GM12892 (cell line): ENCODE data around the gene ASIC4.

ENCODE experiments used
- DNase-seq: peaks from one replicate; pipeline ENCODE4 v3.0.0; 2011; ENCODE audit not compliant: insufficient read length
- FAIRE-seq: peaks from 2 replicates; lab custom pipeline; 2011; peaks lifted over from hg19 to GRCh38; lab: Jason Lieb, UNC
- POLR2A ChIP-seq: IDR thresholded peaks from 2 replicates; pipeline ENCODE4 v1.6.1; 2011; ENCODE audit warnings: low read depth, low read length, control low read depth
- POLR2AphosphoS5 ChIP-seq: IDR thresholded peaks from 2 replicates; pipeline ENCODE4 v1.6.1; 2011; ENCODE audit warnings: low read depth, low read length, control low read depth
- TAF1 ChIP-seq: IDR thresholded peaks from 2 replicates; pipeline ENCODE4 v1.6.1; 2011; ENCODE audit warnings: low read depth, mild to moderate bottlenecking, control low read depth, low read length, borderline replicate concordance

The ASIC4 gene

DNA sequence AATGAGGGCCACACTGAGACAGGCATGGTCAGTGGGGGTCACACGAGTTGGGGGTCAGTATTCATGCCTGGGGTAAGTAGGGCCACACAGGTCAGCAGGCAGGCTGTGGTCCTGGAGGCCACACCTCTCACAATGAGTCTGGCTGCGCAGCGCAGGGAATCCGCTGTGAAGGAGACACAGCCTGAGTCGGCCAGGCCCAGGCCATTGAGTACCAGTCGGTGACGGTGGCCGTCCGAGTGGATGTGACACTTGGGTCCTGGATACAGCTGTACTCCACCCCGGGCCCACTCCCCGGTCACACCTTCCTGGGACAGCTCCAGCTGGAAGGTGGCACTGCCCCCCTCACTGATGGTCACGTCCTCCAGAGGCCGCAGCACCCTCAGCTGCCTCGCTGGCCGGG, 40.1 kb downstream of the ASIC4 start:
- TF ChIP-seq POLR2AphosphoS5 (no peak), POLR2A (no peak), TAF1 (no peak)
- DNase-seq = no peak
- FAIRE-seq = no peak

DNA sequence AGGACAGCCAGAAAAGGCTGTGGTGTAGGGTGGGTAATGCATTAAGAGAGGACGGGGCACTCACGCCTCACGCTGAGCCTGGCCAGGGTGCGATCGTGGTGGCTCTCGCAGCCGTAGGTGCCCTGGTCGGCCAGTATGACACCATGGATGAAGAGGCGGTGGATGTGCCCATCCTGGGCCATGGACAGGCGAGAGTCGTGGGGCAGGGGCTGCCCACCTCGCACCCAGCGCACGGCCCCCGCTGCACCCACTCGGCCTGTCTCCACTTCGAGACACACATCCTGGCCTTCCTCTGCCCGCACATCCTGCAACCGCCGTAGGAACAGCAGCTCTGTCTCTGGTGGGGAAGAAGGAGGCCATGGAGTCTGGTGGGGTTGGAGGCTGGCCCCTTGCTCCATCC, 41.7 kb downstream of the ASIC4 start:
- no peak for DNase-seq
- TF ChIP-seq POLR2AphosphoS5 (no peak), TAF1 (no peak), POLR2A (no peak)
- no peak for FAIRE-seq

DNA sequence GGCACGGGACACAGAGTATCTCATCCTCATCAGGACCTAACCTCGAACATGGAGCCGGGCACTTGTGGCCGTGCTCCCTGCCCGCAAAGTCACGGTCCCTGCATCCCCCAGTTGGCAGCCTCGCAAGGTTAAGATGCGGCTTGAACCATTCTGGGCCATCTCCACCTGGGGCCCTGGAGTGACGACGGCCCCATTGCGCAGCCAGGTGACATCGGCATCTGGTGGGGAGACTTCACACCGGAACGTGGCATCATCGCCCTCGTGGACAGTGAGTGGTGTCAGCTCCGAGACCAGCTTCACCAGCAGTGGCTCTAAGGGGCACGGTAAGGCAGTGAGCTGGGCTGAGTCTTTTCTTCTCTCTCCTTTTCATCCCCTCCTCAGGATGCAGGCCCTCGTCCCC, 42.1 kb downstream of the ASIC4 start:
- no peak for FAIRE-seq

DNA sequence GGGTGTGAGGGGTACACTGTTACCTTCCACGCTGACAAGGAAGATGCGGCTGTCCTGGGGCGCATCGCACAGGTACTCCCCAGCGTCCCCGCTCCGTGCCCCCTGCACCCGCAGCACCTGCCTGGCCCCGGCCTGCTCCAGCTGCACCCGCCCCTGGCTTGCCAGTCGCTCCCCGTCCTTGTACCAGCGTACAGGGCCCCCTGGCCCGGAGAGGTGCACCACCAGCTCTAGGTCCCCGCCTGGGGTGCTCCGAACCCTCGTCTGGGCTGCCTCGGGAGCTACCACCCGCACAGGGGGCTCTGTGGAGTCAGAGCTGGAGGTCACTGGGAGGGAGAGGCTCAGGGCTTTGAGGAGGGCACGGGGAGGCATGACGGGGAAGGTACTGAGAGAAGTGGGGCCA, 43.0 kb downstream of the ASIC4 start:
- DNase-seq (no peak), FAIRE-seq (no peak)
- no peak for TF ChIP-seq POLR2AphosphoS5
- no peak for TF ChIP-seq TAF1
- TF ChIP-seq POLR2A = no peak

More for the DNA sequence above, 42.1 kb downstream of the ASIC4 start:
- no peak for DNase-seq
- TF ChIP-seq POLR2AphosphoS5 (no peak), POLR2A (no peak), TAF1 (no peak)

DNA sequence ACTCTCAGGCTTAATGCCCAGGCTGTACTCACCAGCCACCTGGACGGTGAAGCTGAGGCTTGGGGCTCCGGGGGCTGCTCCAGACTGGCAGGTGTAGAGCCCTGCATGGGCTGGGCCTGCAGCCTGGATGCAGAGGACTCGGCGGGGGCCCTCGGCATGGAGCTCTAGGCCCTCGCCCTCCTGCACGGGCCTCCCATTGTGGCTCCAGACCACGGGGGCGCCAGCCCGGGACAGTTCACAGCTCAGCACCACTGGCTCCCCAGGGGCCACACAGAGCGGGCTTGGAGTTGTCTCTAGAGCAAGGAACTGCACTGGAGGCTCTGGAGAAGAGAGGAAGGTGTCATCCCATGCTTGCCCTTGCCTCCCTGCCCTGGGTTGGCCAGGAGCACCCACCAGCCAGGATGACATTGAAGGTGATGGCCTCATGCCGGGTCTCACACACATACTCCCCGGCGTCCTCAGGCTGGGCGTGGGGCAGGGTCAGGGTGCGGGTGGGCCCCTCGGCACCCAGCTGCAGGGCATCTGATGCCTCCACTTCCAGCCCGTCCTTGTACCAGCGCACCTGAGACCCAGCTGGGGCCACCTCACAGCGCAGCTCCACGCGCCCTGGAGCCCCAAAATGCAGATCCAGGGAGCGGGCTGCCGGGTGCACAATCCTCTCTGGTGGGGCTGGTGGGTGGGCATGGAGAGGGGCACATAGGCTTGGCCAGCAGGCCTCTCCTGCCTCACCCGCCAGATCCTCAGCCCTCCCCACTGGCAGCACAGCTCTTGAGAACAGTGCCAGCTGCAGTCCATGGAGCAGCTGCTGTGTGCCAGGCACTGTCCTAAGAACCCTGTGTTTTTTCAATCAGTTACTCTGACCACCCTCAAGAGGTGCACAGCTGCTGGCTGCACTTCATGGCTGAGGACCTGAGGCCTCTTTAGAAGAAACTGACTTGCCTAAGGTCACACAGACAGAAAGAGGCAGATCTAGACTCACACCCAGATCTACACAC, 43.8 kb downstream of the ASIC4 start:
- DNase-seq = no peak
- TF ChIP-seq POLR2A (no peak), POLR2AphosphoS5 (no peak), TAF1 (no peak)

DNA sequence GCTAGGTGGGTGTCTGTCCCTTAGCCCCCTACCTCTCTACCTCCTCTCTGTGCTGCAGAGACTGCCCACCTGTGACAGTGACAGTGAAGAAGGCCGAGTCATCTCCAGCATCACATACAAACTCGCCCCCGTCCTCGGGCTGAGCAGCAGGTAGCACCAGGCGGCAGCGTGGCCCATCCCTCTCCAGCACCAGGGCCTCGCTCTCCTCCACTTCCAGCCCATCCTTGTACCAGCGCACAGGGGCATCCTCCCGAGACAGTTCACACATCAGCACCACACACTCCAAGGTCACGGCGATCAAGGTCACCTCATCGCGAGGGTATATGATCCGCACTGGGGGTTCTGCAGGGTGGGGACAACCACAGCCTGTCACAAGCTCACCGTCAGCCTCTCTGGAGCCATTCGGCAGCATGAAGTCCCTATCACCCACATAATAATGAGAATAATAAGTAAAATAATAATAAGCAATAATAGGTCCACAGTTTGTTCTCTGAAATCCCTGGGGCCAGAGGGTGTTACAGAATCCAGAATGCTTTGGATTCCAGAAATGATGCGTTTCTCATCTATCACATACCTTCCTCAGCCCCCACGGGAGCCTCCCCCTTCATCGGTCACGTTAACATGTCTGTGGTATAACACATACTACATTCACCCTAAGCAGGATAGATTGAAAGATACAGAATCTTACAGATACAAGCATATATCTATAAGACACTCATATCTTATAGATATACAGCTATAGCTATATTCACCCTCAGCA, 45.1 kb downstream of the ASIC4 start:
- FAIRE-seq (no peak), DNase-seq (no peak)
- TF ChIP-seq POLR2AphosphoS5 (no peak), TAF1 (no peak), POLR2A (no peak)

More for the DNA sequence above, 43.8 kb downstream of the ASIC4 start:
- FAIRE-seq = no peak

DNA sequence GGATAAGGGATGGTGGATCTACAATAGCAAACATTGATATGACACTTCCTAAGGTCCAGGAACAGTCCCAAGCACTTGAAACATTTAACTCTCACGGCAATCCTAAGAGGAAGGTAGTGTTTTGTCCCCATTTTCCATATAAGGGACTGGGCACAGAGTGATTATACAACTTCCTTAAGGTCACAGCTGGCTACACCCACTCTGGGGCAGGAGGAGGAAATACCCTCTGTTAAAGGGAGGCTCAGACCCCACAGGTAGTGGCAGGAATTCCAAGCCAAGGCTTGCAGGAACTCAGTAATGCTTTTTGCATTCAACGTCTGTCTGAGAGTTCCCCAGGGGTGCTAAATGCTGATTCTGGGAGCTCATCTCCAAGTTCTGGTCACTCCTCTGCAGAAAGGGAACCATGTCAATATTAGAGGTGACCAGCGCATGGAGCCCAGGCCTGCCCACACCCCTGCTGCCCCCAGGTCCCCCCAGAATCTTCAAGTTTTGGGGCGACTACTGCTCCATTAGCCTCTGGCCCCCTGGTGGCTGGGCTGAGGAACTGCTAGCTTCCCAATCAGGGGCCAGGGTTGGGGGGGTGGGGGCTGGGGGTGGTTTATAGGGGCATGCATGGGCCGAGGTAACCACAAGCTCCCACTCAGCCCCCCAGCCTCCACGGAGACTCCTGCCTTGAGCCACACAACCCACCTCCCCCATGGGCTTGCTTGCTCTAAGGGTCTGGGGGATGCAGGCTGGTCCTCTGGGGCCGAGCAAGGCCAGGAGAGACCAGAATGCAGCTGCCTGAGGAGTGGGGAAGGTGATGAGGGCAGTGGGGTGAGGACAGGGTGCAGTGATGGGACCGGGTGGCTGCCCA, 46.0 kb downstream of the ASIC4 start:
- TF ChIP-seq POLR2A = no peak
- no peak for TF ChIP-seq TAF1
- TF ChIP-seq POLR2AphosphoS5 = no peak
- no peak for FAIRE-seq
- DNase-seq = peak; percentile 73

DNA sequence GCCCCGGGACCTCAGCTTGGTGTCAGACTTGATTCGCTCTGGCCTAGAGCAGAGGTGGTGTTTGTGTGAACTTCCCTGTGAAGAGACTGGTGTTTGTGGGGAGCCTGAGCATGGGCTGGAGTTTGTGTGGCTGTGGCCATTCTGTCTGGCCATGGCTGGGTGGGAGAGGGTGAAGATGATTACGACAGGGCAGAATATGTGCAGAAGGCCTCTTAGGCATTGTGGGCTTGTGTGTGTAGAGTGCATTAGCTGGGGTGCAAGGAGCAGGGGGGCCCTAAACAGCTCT, 46.6 kb downstream of the ASIC4 start:
- no peak for FAIRE-seq
- TF ChIP-seq TAF1 = no peak
- no peak for TF ChIP-seq POLR2A
- no peak for TF ChIP-seq POLR2AphosphoS5
- DNase-seq = no peak

DNA sequence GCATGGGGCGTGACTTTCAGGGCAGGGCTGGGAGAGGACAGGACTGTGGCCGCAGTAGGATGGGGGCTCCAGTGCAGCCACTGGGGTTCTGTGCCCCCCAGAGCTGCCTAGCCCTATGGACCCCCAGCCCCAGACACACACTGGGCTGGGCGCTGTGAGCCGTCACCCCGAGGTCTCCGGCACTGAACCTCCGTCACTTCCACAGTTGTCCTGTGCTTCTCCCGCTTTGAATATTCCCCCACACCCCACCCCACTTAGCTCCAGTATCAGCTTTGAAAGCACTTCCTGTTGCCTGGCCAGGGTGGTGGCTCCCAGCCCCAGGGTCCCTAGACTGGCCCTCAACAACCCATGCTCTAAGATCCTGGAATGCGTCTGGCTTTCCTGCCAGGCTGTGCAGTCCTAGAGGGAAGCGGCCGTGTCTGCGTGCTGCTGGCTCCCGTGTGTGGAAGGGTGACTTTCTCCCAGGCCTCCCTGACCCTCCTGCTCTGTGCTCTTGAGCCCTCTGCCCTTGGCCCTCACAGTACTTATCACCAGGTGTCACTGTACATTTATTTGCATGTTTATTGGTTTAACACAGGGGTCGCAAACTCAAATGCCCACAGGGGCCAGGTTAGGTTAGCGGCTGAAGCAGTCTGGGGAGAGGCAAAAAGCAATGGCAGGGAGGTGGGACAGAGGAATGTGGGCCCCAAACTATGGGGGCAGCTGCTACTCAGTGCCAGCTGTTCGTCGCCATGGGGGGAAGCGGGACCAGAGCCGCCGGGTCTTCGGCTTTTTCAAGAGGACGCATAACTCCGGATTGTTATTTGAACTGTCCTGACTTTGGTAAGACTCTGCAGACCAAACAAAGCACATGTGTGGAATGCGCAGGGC, 47.1 kb downstream of the ASIC4 start:
- no peak for DNase-seq
- TF ChIP-seq POLR2A (no peak), POLR2AphosphoS5 (no peak), TAF1 (no peak)
- no peak for FAIRE-seq

DNA sequence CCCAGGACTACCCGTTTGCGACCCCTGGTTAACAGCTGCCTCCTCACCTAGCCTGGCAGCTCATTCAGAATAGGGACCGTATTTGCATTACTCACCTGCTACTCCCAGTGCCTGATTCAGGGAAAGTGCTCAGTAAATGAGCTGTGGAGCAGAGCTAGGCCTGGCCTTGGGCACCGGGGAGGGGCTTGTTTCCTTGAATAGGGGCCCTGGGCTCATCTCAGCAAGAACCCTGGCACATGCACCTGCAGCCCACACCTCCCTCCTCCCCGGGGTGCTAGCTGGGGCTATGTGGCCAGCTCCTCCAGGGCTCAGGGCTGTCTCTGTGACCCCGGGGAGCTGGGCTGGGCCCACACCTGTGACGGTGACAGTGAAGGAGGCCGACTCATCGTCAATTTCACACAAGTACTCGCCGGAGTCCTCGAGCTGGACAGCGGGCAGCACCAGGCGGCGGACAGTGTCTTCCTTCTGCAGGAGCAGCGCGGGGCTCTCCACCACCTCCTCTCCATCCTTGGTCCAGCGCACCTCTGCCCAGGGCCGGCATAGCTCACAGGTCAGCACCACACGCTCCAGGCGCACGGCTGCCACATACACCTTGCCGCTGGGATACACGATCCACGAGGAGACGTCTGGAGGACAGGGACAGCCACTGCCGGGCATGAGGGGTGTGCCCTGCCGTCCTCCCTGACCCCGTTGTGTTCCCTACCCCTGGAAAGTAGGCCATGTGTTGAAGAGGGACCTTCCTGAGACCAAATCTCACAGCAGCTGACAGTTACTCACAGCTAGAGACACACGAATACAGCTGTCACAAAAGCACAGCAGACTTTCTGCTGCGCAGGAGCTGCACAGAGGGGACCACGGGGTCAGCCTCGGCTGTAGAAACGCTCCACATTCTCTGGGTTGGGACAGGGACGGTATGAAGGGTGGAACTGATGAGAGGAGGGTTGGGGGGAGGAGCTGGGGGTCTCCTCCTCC, 48.1 kb downstream of the ASIC4 start:
- TF ChIP-seq TAF1 = no peak
- no peak for TF ChIP-seq POLR2A
- TF ChIP-seq POLR2AphosphoS5 = no peak
- DNase-seq (no peak), FAIRE-seq (no peak)
